ENCODE measurements around the gene GJD4. TPM values are rescaled to one million over a fixed set of nuclear protein-coding genes. Genes with fewer than 3 reads are reported as not detected.
A peak's percentile ranks its signal among the peaks of the same experiment; 100 is the strongest.

Gene GJD4
- total RNA-seq, 1 experiment from 2014 or later = not detected

GRCh38 chr10:35640474-35640873 lies 35.3 kb downstream of the GJD4 start:
- Histone ChIP-seq H3K4me1 (ENCODE audit: insufficient read depth, low read length, poor library complexity, severe bottlenecking) (peaks cover 33% of the 10 kb centered on the region), H3K27ac (ENCODE audit: low read depth, low read length, poor library complexity, severe bottlenecking) (peak overlapping the region; percentile 66), H3K9me3 (ENCODE audit: low read depth, low read length, poor library complexity, severe bottlenecking) (no peaks in the 10 kb centered on the region), H3K4me3 (ENCODE audit: low read depth, low read length, poor library complexity, severe bottlenecking) (peak overlapping the region; percentile 55), H3K27me3 (replicated peaks; ENCODE audit: insufficient read depth, low read depth, low read length, poor library complexity) (no peaks in the 10 kb centered on the region), H3K36me3 (ENCODE audit: insufficient read depth, low read length, poor library complexity, severe bottlenecking) (peaks cover 4% of the 10 kb centered on the region)
- CTCF ChIA-PET = interaction anchor here (0.5 to 1.1 kb wide), 3 partner anchors 1085 to 1203 kb away, joined by 3 to 4 read pairs (median 4); no protein-coding TSS in a partner anchor
- BruUV-seq (replicated peaks) = no TSS peak
- POLR2A ChIA-PET (ENCODE audit: low non-redundant PET) = no interaction called here
- intact Hi-C loops (cut with micrococcal nuclease; ENCODE audit: unreplicated experiment) = no loop called here
- no peak for TF ChIP-seq EZH2 (IDR thresholded peaks at IDR 0.05; ENCODE audit: borderline replicate concordance, low read depth, low read length, poor library complexity, severe bottlenecking)
- TF ChIP-seq, protein P1, sequence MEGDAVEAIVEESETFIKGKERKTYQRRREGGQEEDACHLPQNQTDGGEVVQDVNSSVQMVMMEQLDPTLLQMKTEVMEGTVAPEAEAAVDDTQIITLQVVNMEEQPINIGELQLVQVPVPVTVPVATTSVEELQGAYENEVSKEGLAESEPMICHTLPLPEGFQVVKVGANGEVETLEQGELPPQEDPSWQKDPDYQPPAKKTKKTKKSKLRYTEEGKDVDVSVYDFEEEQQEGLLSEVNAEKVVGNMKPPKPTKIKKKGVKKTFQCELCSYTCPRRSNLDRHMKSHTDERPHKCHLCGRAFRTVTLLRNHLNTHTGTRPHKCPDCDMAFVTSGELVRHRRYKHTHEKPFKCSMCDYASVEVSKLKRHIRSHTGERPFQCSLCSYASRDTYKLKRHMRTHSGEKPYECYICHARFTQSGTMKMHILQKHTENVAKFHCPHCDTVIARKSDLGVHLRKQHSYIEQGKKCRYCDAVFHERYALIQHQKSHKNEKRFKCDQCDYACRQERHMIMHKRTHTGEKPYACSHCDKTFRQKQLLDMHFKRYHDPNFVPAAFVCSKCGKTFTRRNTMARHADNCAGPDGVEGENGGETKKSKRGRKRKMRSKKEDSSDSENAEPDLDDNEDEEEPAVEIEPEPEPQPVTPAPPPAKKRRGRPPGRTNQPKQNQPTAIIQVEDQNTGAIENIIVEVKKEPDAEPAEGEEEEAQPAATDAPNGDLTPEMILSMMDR (conservative IDR thresholded peaks at IDR 0.05; ENCODE audit: low read depth, low read length) = peak; percentile 39
- DNase-seq (ENCODE audit: low spot score) = peak; percentile 82

- no TSS peak for BruUV-seq (replicated peaks)
- Histone ChIP-seq H3K27me3 (replicated peaks; ENCODE audit: insufficient read depth, low read depth, low read length, poor library complexity) (no peaks in the 10 kb centered on the region), H3K27ac (ENCODE audit: low read depth, low read length, poor library complexity, severe bottlenecking) (peak overlapping the region; percentile 84), H3K4me3 (ENCODE audit: low read depth, low read length, poor library complexity, severe bottlenecking) (peak overlapping the region; percentile 88), H3K36me3 (ENCODE audit: insufficient read depth, low read length, poor library complexity, severe bottlenecking) (peaks cover 4% of the 10 kb centered on the region), H3K9me3 (ENCODE audit: low read depth, low read length, poor library complexity, severe bottlenecking) (no peaks in the 10 kb centered on the region), H3K4me1 (ENCODE audit: insufficient read depth, low read length, poor library complexity, severe bottlenecking) (peaks cover 28% of the 10 kb centered on the region)
- no peak for TF ChIP-seq EZH2 (IDR thresholded peaks at IDR 0.05; ENCODE audit: borderline replicate concordance, low read depth, low read length, poor library complexity, severe bottlenecking)
- TF ChIP-seq, protein P1 (conservative IDR thresholded peaks at IDR 0.05; ENCODE audit: low read depth, low read length) = 0 out of 2 replicates have a peak, but pooled peaks have one; percentile 10
- intact Hi-C loops (cut with micrococcal nuclease; ENCODE audit: unreplicated experiment) = loop anchor here (1.0 kb wide), 1 partner anchor 1138 kb away; no protein-coding TSS in a partner anchor
- ChIA-PET POLR2A (ENCODE audit: low non-redundant PET) (no interaction called here), CTCF (interaction anchor here (0.5 to 0.6 kb wide), 2 partner anchors 1138 to 1202 kb away, joined by 4 read pairs; no protein-coding TSS in a partner anchor)
- DNase-seq (ENCODE audit: low spot score) = peak; percentile 94
These were observed 36.0 kb downstream of the GJD4 start for GRCh38 chr10:35640951-35641675.

GRCh38 chr10:35641676-35642034 lies 36.5 kb downstream of the GJD4 start:
- Histone ChIP-seq H3K27ac (ENCODE audit: low read depth, low read length, poor library complexity, severe bottlenecking) (peak overlapping the region; percentile 84), H3K27me3 (replicated peaks; ENCODE audit: insufficient read depth, low read depth, low read length, poor library complexity) (no peaks in the 10 kb centered on the region), H3K4me3 (ENCODE audit: low read depth, low read length, poor library complexity, severe bottlenecking) (peak overlapping the region; percentile 88), H3K36me3 (ENCODE audit: insufficient read depth, low read length, poor library complexity, severe bottlenecking) (peaks cover 4% of the 10 kb centered on the region), H3K4me1 (ENCODE audit: insufficient read depth, low read length, poor library complexity, severe bottlenecking) (peaks cover 22% of the 10 kb centered on the region), H3K9me3 (ENCODE audit: low read depth, low read length, poor library complexity, severe bottlenecking) (no peaks in the 10 kb centered on the region)
- POLR2A ChIA-PET (ENCODE audit: low non-redundant PET) = no interaction called here
- BruUV-seq (replicated peaks) = no TSS peak
- intact Hi-C loops (cut with micrococcal nuclease; ENCODE audit: unreplicated experiment) = loop anchor here (1.0 kb wide), 1 partner anchor 1138 kb away; no protein-coding TSS in a partner anchor
- CTCF ChIA-PET = no interaction called here
- peak; percentile 48 for DNase-seq (ENCODE audit: low spot score)
- no peak for TF ChIP-seq EZH2 (IDR thresholded peaks at IDR 0.05; ENCODE audit: borderline replicate concordance, low read depth, low read length, poor library complexity, severe bottlenecking)
- TF ChIP-seq, protein P1 (conservative IDR thresholded peaks at IDR 0.05; ENCODE audit: low read depth, low read length) = no peak
